GM19324 (cell line): ENCODE data around the gene PHF11.
A peak's percentile ranks its signal among the peaks of the same experiment; 100 is the strongest.
"Not testable (repeated sequence)": the region's sequence is repeated elsewhere in the genome, so short reads cannot be mapped to it uniquely, and the experiment has no call there.

Experiments used
- ATAC-seq: cut with Tn5 transposase; IDR thresholded peaks from one replicate; pipeline ENCODE4 v1.9.1; 2021; ENCODE audit warnings: mild to moderate bottlenecking, moderate library complexity; ENCODE audit not compliant: unreplicated experiment, low FRiP score

The PHF11 gene

DNA sequence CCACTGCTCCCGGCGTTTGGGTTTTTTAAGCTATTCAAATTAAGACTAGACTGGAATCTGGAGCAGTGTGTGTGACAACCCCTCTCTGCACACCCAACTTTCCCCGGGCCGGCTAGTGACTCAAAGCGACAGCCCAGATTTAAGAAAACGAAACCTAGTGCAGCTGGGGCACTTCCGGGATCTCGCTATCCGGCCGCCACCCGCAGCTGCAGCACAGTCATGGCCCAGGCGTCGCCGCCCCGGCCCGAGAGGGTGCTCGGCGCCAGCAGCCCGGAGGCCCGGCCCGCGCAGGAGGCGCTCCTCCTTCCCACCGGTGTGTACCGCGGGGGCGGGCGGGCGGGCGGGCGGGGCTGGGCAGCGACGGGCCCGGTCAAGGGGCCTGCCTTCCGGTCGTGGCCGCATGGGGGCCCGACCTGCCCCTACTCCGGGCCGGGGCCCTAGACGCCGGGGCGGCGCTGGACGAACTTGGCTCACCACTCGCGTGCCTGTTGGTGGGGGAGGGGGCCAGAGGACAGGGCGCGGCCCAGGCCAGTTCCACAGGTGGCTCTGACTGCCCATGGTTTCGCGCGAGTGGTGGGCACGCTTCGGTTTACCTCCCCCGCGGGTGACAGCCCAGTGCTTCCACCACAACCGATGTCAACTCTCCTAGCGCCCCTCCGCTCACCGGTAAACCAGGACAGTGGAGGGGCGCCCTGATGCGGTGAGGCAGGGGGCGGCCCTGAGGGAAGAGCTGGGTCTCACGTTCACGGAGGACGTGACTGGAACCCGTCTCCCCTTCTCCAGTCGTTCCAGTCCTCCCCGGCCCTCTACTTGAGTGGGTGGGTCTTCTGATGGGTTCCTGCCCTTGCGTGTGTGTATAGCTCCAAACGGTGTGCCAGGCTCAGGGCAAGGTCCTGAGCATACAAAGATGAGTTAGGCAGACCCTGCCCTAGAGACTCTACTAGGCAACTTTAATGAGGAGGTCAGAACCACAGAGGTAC is at the start of gene PHF11:
Gene PHF11 (plus strand): TSS at position 171 of the 980 bp plus-strand sequence. CDS start 49 bp downstream, at position 220.
- ATAC-seq: peak; percentile 77

DNA sequence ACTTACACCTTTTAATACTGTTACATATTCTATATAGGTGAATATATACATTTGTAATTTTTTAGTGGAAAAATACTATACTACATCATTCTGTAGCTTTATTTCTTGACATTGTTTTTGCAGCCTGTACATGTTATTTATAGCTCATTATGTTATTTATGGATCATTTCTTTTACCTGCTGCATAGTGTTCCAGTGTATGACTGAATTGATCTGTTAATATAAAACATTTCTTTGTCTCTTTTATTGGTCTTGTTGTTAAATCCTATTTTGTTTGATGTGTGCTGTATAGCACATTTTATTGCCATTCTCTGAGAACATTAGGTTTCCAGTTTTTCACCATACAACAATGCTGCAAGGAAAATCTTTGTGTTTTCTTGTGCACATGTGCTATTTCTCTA is 49.3 kb upstream of the PHF11 start:
- ATAC-seq: no peak

DNA sequence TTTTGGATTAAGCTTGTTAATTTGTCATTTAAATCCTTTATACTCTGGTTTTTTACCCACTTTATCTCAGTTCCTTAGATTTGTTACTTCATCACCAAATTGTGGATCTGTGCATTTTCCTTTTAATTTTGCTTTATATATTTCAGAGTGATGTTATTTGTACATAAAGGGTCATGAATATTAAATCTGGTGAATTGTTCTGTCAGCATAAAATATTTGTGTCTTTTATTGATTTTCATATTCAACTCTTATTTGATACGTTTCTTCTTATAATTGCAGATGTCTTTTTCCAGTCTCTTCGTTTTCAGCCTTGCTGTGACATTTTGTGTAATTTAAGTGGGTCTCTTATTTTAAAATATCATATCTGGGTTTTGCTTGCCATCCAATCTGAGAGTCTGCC is 47.0 kb upstream of the PHF11 start:
- ATAC-seq: no peak

- no peak for ATAC-seq
These were observed 45.5 kb upstream of the PHF11 start for GRCh38 chr13:49450105-49450819.

- no peak for ATAC-seq
These were observed 42.9 kb upstream of the PHF11 start for GRCh38 chr13:49452725-49453457.

DNA sequence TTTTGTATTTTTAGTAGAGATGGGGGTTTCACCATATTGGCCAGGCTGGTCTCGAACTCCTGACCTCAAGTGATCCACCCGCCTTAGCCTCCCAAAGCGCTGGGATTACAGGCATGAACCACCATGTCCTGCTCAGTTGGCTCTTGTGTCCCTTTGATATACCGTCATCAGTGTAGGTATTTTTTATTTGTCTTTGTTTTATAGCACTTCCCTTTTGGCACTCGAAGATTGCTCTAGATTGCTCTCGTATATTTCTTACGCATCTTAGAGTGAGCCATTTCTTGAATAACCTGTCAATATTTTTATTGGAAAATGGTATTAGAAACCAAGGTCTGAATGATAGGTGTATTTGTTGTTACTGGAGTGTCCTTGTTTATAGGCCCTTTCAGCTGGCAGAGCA is 42.3 kb upstream of the PHF11 start:
- ATAC-seq: no peak

- ATAC-seq: no peak
These were observed 41.3 kb upstream of the PHF11 start for GRCh38 chr13:49454388-49455006.

DNA sequence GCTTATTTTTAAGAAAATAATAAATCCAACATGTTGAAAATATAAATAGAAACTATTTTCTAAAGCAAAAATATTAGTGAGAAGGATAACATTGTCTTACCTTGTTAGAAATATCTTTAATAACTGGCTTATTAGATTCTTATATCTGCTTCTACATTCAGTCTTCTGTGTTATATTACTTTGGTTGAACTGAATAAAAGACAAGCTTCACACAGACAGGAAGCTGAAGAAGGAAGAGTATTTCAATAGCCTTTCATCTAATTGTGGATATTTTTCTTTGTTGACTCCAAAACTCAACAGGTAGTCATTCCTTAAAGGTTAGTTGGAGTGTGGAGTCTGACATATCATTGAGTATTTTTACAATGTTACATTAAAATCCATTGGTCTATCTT is 40.8 kb upstream of the PHF11 start:
- ATAC-seq: no peak

- no peak for ATAC-seq
These were observed 39.6 kb upstream of the PHF11 start for GRCh38 chr13:49456156-49456555.

GRCh38 chr13:49457221-49457620 is 38.5 kb upstream of the PHF11 start:
- no peak for ATAC-seq

DNA sequence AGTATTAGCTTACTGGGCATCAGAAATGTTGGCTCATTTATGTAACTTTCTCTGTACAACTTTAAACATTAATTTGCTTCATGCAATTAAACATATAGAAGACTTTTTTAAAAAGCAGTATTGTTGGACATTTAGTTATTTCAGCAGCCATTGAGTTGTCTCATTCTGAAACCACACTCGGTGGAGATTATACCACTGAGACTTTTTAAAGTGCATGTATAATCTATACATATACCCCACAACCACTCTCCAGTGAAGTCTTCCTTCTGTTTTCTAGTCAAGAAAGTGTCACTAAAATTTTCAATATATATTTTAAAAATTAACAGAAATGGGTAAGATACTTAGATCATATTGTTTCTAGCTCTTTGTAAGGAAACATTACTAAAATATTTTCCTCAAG is 36.2 kb upstream of the PHF11 start:
- ATAC-seq: no peak

DNA sequence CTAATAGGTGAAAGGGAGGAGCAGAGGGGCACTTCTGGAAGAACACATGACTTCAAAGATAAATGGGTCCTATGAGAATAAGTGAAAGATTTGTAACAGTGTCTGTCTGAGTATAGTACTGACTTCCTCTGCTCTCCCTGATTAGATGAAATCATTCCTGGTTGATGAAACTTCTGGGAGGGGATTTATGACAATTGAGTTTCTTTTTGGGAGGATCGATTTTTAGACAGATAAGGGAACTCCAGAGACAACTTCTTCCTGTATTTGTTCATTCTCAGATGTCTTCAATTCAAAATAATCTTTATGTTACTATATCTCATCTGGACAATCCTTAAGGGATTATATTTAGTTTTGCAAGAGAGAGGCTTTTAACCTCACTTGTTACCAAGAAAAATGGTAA is 31.7 kb upstream of the PHF11 start:
- ATAC-seq: no peak

DNA sequence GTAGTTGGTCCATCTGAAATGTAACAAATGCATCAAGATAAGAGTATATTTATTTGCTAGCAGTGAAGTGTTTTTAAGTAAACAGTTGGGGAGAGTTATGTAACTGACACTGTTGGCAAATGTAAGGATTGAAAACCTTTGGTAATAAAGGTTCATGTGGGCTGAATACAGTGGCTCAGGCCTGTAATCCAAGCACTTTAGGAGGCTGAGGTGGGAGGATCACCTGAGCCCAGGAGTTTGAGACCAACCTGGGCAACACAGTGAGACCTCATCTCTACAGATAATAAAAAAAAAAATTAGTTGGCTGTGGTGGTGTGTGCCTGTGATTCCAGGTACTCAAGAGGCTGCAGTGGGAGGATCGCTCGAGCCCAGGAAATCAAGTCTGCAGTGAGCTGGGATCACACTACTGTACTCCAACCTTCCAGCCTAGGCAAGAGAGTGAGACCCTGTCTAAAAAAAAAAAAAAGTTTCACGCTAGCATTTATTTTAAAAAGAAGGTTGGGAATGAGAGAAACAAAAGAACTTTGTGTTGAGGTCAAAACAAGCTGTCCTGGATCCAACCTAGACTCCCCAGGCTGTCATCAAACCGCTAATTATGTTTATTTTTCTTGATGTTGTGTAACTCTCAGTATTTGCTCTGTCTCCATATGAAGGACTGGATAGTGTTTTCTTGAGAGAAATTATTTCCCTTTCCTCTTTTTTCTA is 31.0 kb upstream of the PHF11 start:
- ATAC-seq: no peak

DNA sequence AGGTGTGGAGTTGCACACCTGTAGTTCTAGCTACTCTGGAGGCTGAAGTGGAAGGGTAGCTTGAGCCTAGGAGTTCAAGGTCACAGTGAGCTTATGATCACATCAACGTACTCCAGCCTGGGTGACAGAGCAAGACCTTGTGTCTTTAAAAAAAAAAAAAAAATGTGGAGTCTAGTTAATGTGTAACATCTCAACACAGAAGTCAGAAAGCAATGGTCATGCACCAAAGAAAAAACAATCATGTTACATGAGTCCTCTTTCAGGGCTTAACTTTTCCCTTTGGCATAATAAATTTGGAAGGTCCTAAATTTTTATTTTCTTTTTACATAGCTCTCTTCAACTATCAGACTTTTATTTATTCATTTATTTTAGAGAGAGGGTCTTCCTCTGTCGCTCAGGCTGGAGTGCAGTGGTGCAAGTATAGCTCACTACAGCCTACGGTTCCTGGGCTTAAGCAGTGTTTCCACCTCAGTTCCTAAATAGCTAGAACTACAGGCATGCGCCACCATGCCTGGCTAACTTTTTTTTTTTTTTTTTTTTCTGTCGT is 29.4 kb upstream of the PHF11 start:
- no peak for ATAC-seq

DNA sequence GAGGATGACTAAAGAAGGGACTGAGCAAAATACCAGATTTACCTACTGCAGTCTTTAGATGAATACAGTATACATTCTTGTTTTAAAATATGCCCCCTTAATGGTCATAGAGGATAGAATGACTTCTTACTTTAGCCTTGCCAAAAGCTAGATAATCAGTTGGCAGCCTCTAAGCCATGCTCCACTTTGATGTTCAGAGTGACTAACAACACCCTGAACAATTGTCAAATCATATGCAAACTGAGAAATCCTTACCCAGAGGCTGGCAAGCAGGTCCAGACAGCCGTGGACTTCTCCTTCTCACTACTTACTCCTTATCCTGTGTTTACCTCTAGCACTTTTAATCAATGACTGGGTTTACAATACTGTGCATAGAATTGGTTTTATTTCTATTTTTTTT is 23.6 kb upstream of the PHF11 start:
- no peak for ATAC-seq

DNA sequence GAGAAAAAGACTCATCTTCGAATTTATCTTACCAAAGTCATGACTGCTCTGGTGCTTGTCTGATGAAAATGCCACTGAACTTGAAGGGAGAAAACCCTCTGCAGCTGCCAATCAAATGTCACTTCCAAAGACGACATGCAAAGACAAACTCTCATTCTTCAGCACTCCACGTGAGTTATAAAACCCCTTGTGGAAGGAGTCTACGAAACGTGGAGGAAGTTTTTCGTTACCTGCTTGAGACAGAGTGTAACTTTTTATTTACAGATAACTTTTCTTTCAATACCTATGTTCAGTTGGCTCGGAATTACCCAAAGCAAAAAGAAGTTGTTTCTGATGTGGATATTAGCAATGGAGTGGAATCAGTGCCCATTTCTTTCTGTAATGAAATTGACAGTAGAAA is 19.2 kb upstream of the PHF11 start:
- no peak for ATAC-seq

- ATAC-seq: no peak
These were observed 14.0 kb upstream of the PHF11 start for GRCh38 chr13:49481788-49482187.

- ATAC-seq: no peak
These were observed 7.2 kb upstream of the PHF11 start for GRCh38 chr13:49488563-49488962.

GRCh38 chr13:49494645-49495044 is 1.1 kb upstream of the PHF11 start:
- no peak for ATAC-seq

DNA sequence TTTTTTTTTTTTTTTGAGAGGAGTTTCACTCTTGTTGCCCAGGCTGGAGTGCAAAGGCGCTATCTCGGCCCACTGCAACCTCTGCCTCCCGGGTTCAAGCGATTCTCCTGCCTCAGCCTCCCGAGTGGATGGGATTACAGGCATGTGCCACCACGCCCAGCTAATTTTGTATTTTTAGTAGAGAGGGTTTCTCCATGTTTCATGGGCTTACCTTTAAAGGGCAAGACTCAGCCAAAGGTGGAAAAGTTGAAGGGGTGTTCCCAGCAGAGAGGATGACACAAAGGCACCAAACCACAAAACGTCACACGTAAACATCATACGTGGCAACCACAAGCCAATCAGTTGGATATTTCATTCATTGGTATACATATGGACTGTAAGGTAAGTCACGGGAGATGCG is 1.1 kb downstream of the PHF11 start:
- not testable (repeated sequence) for ATAC-seq
